ENCODE data around the gene LPP.

- TF ChIP-seq CTCF (IDR thresholded peaks at IDR 0.05) (no peak), POLR2AphosphoS5 (IDR thresholded peaks at IDR 0.05) (no peak)
Observed at GRCh38 chr3:188407158-188407880, 253.4 kb downstream of the LPP start.
